HG03064 (cell line): ENCODE measurements around the gene MOV10L1.

Source experiments
- ATAC-seq: cut with Tn5 transposase; IDR thresholded peaks from one replicate; pipeline ENCODE4 v1.9.1; 2021; ENCODE audit warnings: low read depth; ENCODE audit not compliant: unreplicated experiment

The MOV10L1 gene

GRCh38 chr22:50101870-50102565 lies 12.2 kb downstream of the MOV10L1 start:
- ATAC-seq, result no peak

- ATAC-seq, result no peak
Observed at GRCh38 chr22:50102946-50103345, 13.1 kb downstream of the MOV10L1 start.

GRCh38 chr22:50104141-50104544 lies 14.3 kb downstream of the MOV10L1 start:
- ATAC-seq, result no peak

- ATAC-seq, result no peak
Observed at GRCh38 chr22:50105208-50106100, 15.6 kb downstream of the MOV10L1 start.

- no peak for ATAC-seq
Observed at GRCh38 chr22:50107529-50107928, 17.7 kb downstream of the MOV10L1 start.

GRCh38 chr22:50111056-50111455 lies 21.2 kb downstream of the MOV10L1 start:
- ATAC-seq, result no peak

GRCh38 chr22:50112151-50113118 lies 22.6 kb downstream of the MOV10L1 start:
- no peak for ATAC-seq

GRCh38 chr22:50114221-50115021 lies 24.6 kb downstream of the MOV10L1 start:
- no peak for ATAC-seq

- ATAC-seq, result no peak
Observed at GRCh38 chr22:50115693-50116092, 25.9 kb downstream of the MOV10L1 start.

- ATAC-seq, result no peak
Observed at GRCh38 chr22:50117168-50117762, 27.5 kb downstream of the MOV10L1 start.

GRCh38 chr22:50118129-50118528 lies 28.3 kb downstream of the MOV10L1 start:
- no peak for ATAC-seq

GRCh38 chr22:50118557-50119168 lies 28.9 kb downstream of the MOV10L1 start:
- no peak for ATAC-seq

- no peak for ATAC-seq
Observed at GRCh38 chr22:50119169-50119767, 29.5 kb downstream of the MOV10L1 start.

- no peak for ATAC-seq
Observed at GRCh38 chr22:50119768-50120251, 30.0 kb downstream of the MOV10L1 start.

- ATAC-seq, result no peak
Observed at GRCh38 chr22:50121202-50121740, 31.5 kb downstream of the MOV10L1 start.

- no peak for ATAC-seq
Observed at GRCh38 chr22:50123119-50123518, 33.3 kb downstream of the MOV10L1 start.

- no peak for ATAC-seq
Observed at GRCh38 chr22:50125029-50125428, 35.2 kb downstream of the MOV10L1 start.

GRCh38 chr22:50129121-50129736 lies 39.4 kb downstream of the MOV10L1 start:
- no peak for ATAC-seq
